Pancreas (tissue), 10 donors: ENCODE data around the gene LCE6A. TPM values are rescaled to one million over a fixed set of nuclear protein-coding genes. Genes with fewer than 3 reads are reported as not detected.
A peak's percentile ranks its signal among the peaks of the same experiment; 100 is the strongest.

ENCODE experiments used
- ATAC-seq, 4 donors: fragments of 200-7000 bp; cut with Tn5 transposase; one replicate each; pipeline versions ENCODE4 v1.8.0 to v1.9.1; 2020; ENCODE audit warnings: mild to moderate bottlenecking in 4 of 4, moderate library complexity in 4 of 4
- DNase-seq, 6 donors: peaks; one replicate each; pipeline ENCODE4 v3.0.0-alpha.2; 2020
- FAIRE-seq: peaks from 2 replicates; lab custom pipeline; 2012; peaks lifted over from hg19 to GRCh38; lab: Jason Lieb, UNC
- H3K27ac ChIP-seq, 4 donors: fragments of 200-600 bp; sonication (generic); 1 replicate in 3 of 4; 2 replicates in 1 of 4; pipeline versions ENCODE4 v1.5.0 to v1.8.0; 2020
- H3K27me3 ChIP-seq, 4 donors: fragments of 200-600 bp; one replicate each; pipeline ENCODE4 v1.8.0; 2021
- H3K36me3 ChIP-seq, 3 donors: fragments of 200-600 bp; sonication (generic) in 1 of 3; one replicate each; pipeline versions ENCODE4 v1.5.0 to v1.8.0; 2020 to 2021
- H3K4me1 ChIP-seq, 3 donors: fragments of 200-600 bp; one replicate each; pipeline ENCODE4 v1.8.0; 2021
- H3K4me3 ChIP-seq, 4 donors: fragments of 200-600 bp; sonication (generic) in 2 of 4; one replicate each; pipeline versions ENCODE4 v1.5.0 to v1.8.0; 2020 to 2021
- H3K9me3 ChIP-seq, 4 donors: fragments of 200-600 bp; one replicate each; pipeline ENCODE4 v1.8.0; 2021
- WGBS, 2 donors: extraction: QIAGEN DNeasy Blood & Tissue Kit; methylation state at CpG; one replicate each; pipeline ENCODE4 v1.1.7; 2013; 5-methylcytosine and 5-hydroxymethylcytosine counted together
- intact Hi-C, 3 donors: fragments of 100-400 bp; cut with DNase I; formaldehyde crosslinking; loops; one replicate each; pipeline versions ENCODE4 v1.11.1 to v1.14.2; 2022
- polyA plus RNA-seq, 2 donors: library from polyadenylated mRNA; stranded (reverse); fragments of 200-250 nt; gene quantifications; one replicate each; pipeline ENCODE4 v1.2.3, GENCODE V29; 2013
- total RNA-seq, 6 donors: library from RNA; stranded (reverse); fragmentation: NEBNext Ultra II Directional in 4 of 6; extraction: Animal tissue kit (Norgen Biotek cat#: 25700) in 4 of 6; gene quantifications; one replicate each; pipeline versions ENCODE4 v1.2.1 to v1.2.4, GENCODE V29; 2021 to 2023
- TF ChIP-seq, protein P1 (sequence below), 4 donors: fragments of 200-600 bp; sonication (generic) in 3 of 4; IDR thresholded peaks; one replicate each; pipeline versions ENCODE4 v1.5.0 to v1.8.0; 2021; ENCODE audit warnings: antibody characterized with exemption in 4 of 4
- donor health status: healthy with polysubstance abuse.
- donor health status: DM: no; HTN: no; CAD: no; lungs with moderate emphysema.
- donor health status: DM: no; HTN: no; CAD: no.
- donor health status: control.
- donor health status: control.
- donor health status: Bipolar disorder and iron deficiency.
- donor health status: DM: yes; HTN: yes; CAD: no.
- donor health status: DM: no; HTN: no; CAD: no.
- donor health status: DM: no; HTN: no; CAD: no.
- donor health status: DM: yes; HTN: yes; CAD: no.

LCE6A gene
- total and polyA plus RNA-seq, 8 donors, result not detected

DNA sequence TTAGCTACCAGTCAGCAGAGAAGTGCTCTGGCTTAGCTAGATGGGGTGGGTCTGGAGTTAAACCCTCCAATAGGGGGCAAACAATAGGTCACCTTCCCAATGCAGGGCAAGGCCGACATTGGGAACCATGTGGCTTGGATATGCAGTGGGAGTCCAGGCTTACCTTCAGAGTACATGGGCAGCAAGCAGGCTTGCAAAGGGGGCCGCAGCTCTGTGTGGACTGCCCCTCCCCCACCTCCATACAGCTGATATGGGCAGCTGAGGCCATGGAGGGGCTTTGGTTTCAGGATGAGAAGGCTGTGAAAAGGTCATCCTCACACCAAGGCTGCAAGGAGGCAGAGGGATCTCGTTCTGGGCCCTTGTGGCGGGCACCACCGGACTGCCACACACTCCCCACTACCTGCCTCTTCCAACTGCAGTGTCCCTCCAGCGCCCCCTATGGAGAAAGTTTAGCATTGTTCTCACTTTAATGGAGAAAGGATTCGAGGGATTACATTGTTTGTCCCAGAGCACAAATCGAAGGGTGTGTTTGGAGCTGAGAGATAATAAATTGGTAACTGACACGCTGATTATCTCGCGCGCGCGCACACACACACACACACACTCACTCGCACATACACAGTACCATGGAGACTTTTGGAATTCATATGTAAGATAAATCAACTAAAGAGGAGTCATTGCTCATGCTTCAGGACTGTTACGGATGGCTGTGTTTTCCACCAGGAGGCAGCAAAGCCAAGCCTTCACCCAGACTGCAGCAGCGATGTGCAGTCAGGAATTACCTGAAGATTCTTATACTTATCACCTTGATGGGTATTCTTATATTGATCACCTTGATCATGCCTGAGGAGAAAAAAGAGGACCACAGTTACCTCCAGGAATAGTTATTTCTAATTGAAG is 28.4 kb downstream of the LCE6A start:
- FAIRE-seq (no peak), ATAC-seq (peak in 2 of 4 donors; percentile 31 to 40)
- intact Hi-C loops, result no loop called here

DNA sequence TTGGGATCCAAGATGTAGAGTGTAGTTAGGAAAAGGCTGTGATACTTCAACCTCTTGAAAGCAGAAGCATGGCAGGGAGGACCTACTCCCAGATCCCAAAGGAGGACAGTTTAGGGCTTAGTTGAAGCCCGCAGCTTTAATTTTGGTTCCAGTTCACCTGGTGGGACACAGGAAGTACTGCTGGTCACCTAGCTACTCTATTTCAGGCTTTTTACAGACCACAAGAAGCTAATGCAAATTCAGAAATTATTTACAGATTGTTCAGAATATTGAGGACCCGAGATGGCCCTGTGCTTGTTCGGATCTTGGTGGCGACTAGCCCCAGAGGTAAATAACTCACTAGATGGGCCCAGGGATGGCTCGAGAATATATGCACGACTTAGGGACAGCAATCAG is 29.1 kb downstream of the LCE6A start:
- DNase-seq (no peak), ATAC-seq (no peak), FAIRE-seq (no peak)
- H3K36me3 ChIP-seq, result no peaks in the 10 kb centered on the region
- H3K27me3 ChIP-seq, result no peaks in the 10 kb centered on the region
- no peak overlapping the region for H3K4me3 ChIP-seq
- no peak overlapping the region for H3K27ac ChIP-seq
- H3K9me3 ChIP-seq, result no peaks in the 10 kb centered on the region
- H3K4me1 ChIP-seq, result no peaks in the 10 kb centered on the region
- intact Hi-C loops, result no loop called here
- TF ChIP-seq, protein P1, sequence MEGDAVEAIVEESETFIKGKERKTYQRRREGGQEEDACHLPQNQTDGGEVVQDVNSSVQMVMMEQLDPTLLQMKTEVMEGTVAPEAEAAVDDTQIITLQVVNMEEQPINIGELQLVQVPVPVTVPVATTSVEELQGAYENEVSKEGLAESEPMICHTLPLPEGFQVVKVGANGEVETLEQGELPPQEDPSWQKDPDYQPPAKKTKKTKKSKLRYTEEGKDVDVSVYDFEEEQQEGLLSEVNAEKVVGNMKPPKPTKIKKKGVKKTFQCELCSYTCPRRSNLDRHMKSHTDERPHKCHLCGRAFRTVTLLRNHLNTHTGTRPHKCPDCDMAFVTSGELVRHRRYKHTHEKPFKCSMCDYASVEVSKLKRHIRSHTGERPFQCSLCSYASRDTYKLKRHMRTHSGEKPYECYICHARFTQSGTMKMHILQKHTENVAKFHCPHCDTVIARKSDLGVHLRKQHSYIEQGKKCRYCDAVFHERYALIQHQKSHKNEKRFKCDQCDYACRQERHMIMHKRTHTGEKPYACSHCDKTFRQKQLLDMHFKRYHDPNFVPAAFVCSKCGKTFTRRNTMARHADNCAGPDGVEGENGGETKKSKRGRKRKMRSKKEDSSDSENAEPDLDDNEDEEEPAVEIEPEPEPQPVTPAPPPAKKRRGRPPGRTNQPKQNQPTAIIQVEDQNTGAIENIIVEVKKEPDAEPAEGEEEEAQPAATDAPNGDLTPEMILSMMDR (IDR thresholded peaks at IDR 0.05), result no peak
- 72 to 77% methylated on average over 6 of the region's 6 CpGs for WGBS, 2 donors

More for the DNA sequence above, 28.4 kb downstream of the LCE6A start:
- no peaks in the 10 kb centered on the region for H3K9me3 ChIP-seq
- WGBS, 2 donors, result 36 to 38% methylated on average over 17 of the region's 17 CpGs
- no peaks in the 10 kb centered on the region for H3K4me1 ChIP-seq
- no peak overlapping the region for H3K4me3 ChIP-seq
- no peaks in the 10 kb centered on the region for H3K36me3 ChIP-seq
- DNase-seq, result no peak
- H3K27me3 ChIP-seq, result no peaks in the 10 kb centered on the region
- H3K27ac ChIP-seq, result no peak overlapping the region
- TF ChIP-seq, protein P1 (IDR thresholded peaks at IDR 0.05), result no peak

DNA sequence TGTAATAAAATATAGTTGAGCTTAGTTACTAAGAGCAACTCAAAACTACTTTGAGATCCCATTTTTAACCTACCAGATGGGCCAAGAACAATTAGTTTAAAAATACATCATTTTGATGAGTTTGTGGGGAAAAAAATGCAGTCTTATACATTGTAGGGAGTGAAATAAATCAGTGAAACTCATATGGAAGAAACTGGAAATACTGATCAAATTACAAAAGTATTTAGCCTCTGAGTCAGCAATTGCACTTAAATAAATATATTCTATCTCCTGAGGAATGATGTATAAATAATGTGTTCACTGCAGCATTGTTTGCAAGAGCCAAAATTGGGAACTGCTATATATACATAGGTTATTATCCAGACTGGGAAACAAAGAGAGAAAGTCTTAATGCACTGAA is 30.8 kb downstream of the LCE6A start:
- DNase-seq, result no peak
- intact Hi-C loops, result no loop called here

GRCh38 chr1:152876827-152877226 is 34.2 kb downstream of the LCE6A start:
- intact Hi-C loops, result no loop called here
- Histone ChIP-seq H3K36me3 (no peaks in the 10 kb centered on the region), H3K27me3 (no peaks in the 10 kb centered on the region), H3K4me1 (no peaks in the 10 kb centered on the region), H3K4me3 (no peak overlapping the region), H3K9me3 (no peaks in the 10 kb centered on the region), H3K27ac (no peak overlapping the region)
- no peak for DNase-seq
- no peak for ATAC-seq
- WGBS, 2 donors, result 59 to 72% methylated on average over 1 of the region's 1 CpG
- FAIRE-seq, result no peak
- TF ChIP-seq, protein P1 (IDR thresholded peaks at IDR 0.05), result no peak

More for the DNA sequence above, 30.8 kb downstream of the LCE6A start:
- no peaks in the 10 kb centered on the region for H3K4me1 ChIP-seq
- no peaks in the 10 kb centered on the region for H3K9me3 ChIP-seq
- H3K27me3 ChIP-seq, result no peaks in the 10 kb centered on the region
- ATAC-seq (no peak), FAIRE-seq (no peak)
- H3K36me3 ChIP-seq, result no peaks in the 10 kb centered on the region
- H3K27ac ChIP-seq, result no peak overlapping the region
- no peak overlapping the region for H3K4me3 ChIP-seq
- TF ChIP-seq, protein P1 (IDR thresholded peaks at IDR 0.05), result no peak

DNA sequence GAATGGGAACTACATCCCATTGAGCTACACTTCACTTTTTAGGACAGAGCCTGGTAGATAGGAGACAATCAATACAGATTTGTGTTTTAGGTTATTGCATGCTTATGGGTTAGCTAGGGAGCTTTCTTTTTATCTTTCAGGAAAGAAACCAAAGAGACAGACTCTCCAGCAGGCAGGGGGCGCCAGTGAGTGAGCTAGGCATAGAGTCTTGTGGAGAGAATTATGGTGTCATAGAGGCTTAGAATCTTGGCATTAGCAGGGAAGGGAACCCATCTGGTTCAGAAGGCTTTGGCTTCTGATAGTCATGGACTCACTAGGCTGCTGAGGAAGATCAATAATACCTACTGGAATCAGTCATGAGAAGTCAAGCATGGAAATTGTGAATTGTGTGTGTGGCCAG is 35.4 kb downstream of the LCE6A start, which contains the start of gene SMCP:
TSS of gene SMCP (plus strand) at position 281 of the 400 bp plus-strand sequence. CDS start 6,101 bp downstream, outside the sequence.
- H3K27ac ChIP-seq, result no peak within 1 kb of the TSS
- no peak for DNase-seq
- intact Hi-C loops, result no loop called here
- no peaks in the 10 kb centered on the region for H3K4me1 ChIP-seq
- no peaks in the 10 kb centered on the region for H3K36me3 ChIP-seq
- no peak for ATAC-seq
- no peak within 1 kb of the TSS for H3K4me3 ChIP-seq
- no peak for FAIRE-seq
- no peaks in the 10 kb centered on the region for H3K27me3 ChIP-seq
- no peaks in the 10 kb centered on the region for H3K9me3 ChIP-seq
- TF ChIP-seq, protein P1 (IDR thresholded peaks at IDR 0.05), result no peak
- 3% methylated on average over 1 of the region's 1 CpG for WGBS, 2 donors
